HepG2 (cell line): Measurements from ENCODE around the gene DDOST. TPM values are rescaled to one million over a fixed set of nuclear protein-coding genes. Genes with fewer than 3 reads are reported as not detected.

Source experiments
- ARNTL ChIP-seq: sonication (generic); formaldehyde crosslinking; IDR thresholded peaks from 2 replicates; pipeline ENCODE4 v1.4.0; 2020; ENCODE audit warnings: mild to moderate bottlenecking, missing genetic modification reagents
- CENPT ChIP-seq: sonication (generic); formaldehyde crosslinking; IDR thresholded peaks from 2 replicates; pipeline ENCODE4 v1.8.0; 2022; ENCODE audit warnings: low read depth, mild to moderate bottlenecking, moderate library complexity, missing genetic modification reagents
- CENPX ChIP-seq: sonication (generic); formaldehyde crosslinking; IDR thresholded peaks from 2 replicates; pipeline ENCODE4 v1.9.0; 2021; ENCODE audit warnings: mild to moderate bottlenecking, missing genetic modification reagents, moderate library complexity
- ETS1 ChIP-seq: sonication (generic); formaldehyde crosslinking; IDR thresholded peaks from 2 replicates; pipeline ENCODE4 v1.4.0; 2020; ENCODE audit warnings: missing genetic modification reagents
- FOXO4 ChIP-seq: sonication (generic); formaldehyde crosslinking; conservative IDR thresholded peaks from 2 replicates; pipeline ENCODE4 v1.8.1; 2023; ENCODE audit warnings: missing genetic modification reagents
- GABPA ChIP-seq, 2 experiments: IDR thresholded peaks; 2 replicates each; pipeline ENCODE4 v1.6.1; 2011 to 2016; ENCODE audit warnings: low read depth in 2 of 2, low read length in 1 of 2, missing biosample characterization in 1 of 2, missing genetic modification characterization in 1 of 2
- GATAD1 ChIP-seq: IDR thresholded peaks from 2 replicates; pipeline ENCODE4 v1.6.1; 2016; ENCODE audit warnings: missing genetic modification reagents, missing compliant biosample characterization
- HDAC2 ChIP-seq: sonication (generic); formaldehyde crosslinking; IDR thresholded peaks from 2 replicates; pipeline ENCODE4 v1.4.0; 2020; ENCODE audit warnings: missing genetic modification reagents
- NFKBIZ ChIP-seq: IDR thresholded peaks from 2 replicates; pipeline ENCODE4 v1.6.1; 2018; ENCODE audit warnings: missing genetic modification reagents, missing compliant biosample characterization
- PHF20 ChIP-seq: sonication (generic); formaldehyde crosslinking; IDR thresholded peaks from 2 replicates; pipeline ENCODE4 v1.5.0; 2020; ENCODE audit warnings: mild to moderate bottlenecking, missing genetic modification reagents
- POLR2AphosphoS2 ChIP-seq: IDR thresholded peaks from 2 replicates; pipeline ENCODE4 v1.6.1; 2011; ENCODE audit warnings: low read depth, low read length, improper control_type of control experiment
- RBM39 ChIP-seq: fragments of 200-400 bp; formaldehyde crosslinking; IDR thresholded peaks from one replicate; pipeline ENCODE4 v1.6.1; 2018; ENCODE audit warnings: antibody characterized with exemption, mild to moderate bottlenecking, low read depth, low read length; ENCODE audit not compliant: poor library complexity, severe bottlenecking
- RXRB ChIP-seq: IDR thresholded peaks from 2 replicates; pipeline ENCODE4 v1.6.1; 2016; ENCODE audit warnings: borderline replicate concordance, missing genetic modification reagents, missing compliant biosample characterization
- SAP130 ChIP-seq: IDR thresholded peaks from 2 replicates; pipeline ENCODE4 v1.6.1; 2016; ENCODE audit warnings: low read depth
- SKI ChIP-seq: fragments of 450-650 bp; IDR thresholded peaks from one replicate; pipeline ENCODE4 v1.6.1; 2018; ENCODE audit warnings: mild to moderate bottlenecking; ENCODE audit not compliant: partially characterized antibody
- SNAPC2 ChIP-seq: sonication (generic); formaldehyde crosslinking; IDR thresholded peaks from 2 replicates; pipeline ENCODE4 v1.8.1; 2022; ENCODE audit warnings: mild to moderate bottlenecking, missing genetic modification reagents
- SP2 ChIP-seq: sonication (generic); formaldehyde crosslinking; IDR thresholded peaks from 2 replicates; pipeline ENCODE4 v1.5.1; 2020; ENCODE audit warnings: mild to moderate bottlenecking, missing genetic modification reagents
- THAP7 ChIP-seq: sonication (generic); formaldehyde crosslinking; IDR thresholded peaks from 2 replicates; pipeline ENCODE4 v1.8.1; 2023; ENCODE audit warnings: mild to moderate bottlenecking, missing genetic modification reagents
- ZBTB39 ChIP-seq: sonication (generic); formaldehyde crosslinking; IDR thresholded peaks from 2 replicates; pipeline ENCODE4 v1.5.0; 2020; ENCODE audit warnings: missing genetic modification reagents
- ZFY ChIP-seq: sonication (generic); formaldehyde crosslinking; IDR thresholded peaks from 2 replicates; pipeline ENCODE4 v1.4.0; 2020; ENCODE audit warnings: missing genetic modification reagents
- ZMAT5 ChIP-seq: sonication (generic); formaldehyde crosslinking; IDR thresholded peaks from 2 replicates; pipeline ENCODE4 v1.5.0; 2020; ENCODE audit warnings: mild to moderate bottlenecking, low read depth, missing genetic modification reagents, borderline replicate concordance
- ZNF446 ChIP-seq: sonication (generic); formaldehyde crosslinking; IDR thresholded peaks from 2 replicates; pipeline ENCODE4 v1.5.0; 2020; ENCODE audit warnings: mild to moderate bottlenecking, missing genetic modification reagents
- ZNF543 ChIP-seq: sonication (generic); formaldehyde crosslinking; IDR thresholded peaks from 2 replicates; pipeline ENCODE4 v1.4.0; 2020; ENCODE audit warnings: mild to moderate bottlenecking, missing genetic modification reagents
- ZNF678 ChIP-seq: sonication (generic); formaldehyde crosslinking; IDR thresholded peaks from 2 replicates; pipeline ENCODE4 v1.4.0; 2020; ENCODE audit warnings: mild to moderate bottlenecking, missing genetic modification reagents
- polyA plus RNA-seq, 8 experiments: library from polyadenylated mRNA; depleted of rRNA in 3 of 8; stranded (reverse) in 7 of 8; unstranded in 1 of 8; fragments of >200 nt; fragmentation: Illumina TruSeq in 4 of 8; extraction: Trizol in 4 of 8; gene quantifications; 2 replicates each; pipeline versions ENCODE4 v1.2.1 to v1.2.3, GENCODE V29; 2011 to 2016; ENCODE audit warnings: low read depth in 4 of 8, missing spikeins in 1 of 8, mixed read lengths in 1 of 8; ENCODE audit not compliant: insufficient read depth in 1 of 8
- total RNA-seq, 5 experiments: library from RNA; depleted of rRNA; stranded (reverse); fragments of >200 nt; fragmentation: Illumina TruSeq; extraction: Trizol; gene quantifications; 2 replicates each; pipeline ENCODE4 v1.2.3, GENCODE V29; 2016; ENCODE audit warnings: low read depth in 1 of 5

Gene DDOST
- total and polyA plus RNA-seq, 2 of the 13 experiments (the other 11 are each of a cell fraction or from before 2014, with no cell fraction given), result 335 to 494 TPM

GRCh38 chr1:20661207-20662109 is at the start of gene DDOST (continued):
- peak; percentile 62; the same call in 1 of the 2 replicates for TF ChIP-seq HDAC2 (CRISPR knock-in tag)
- TF ChIP-seq RBM39, result no peak
- TF ChIP-seq PHF20 (CRISPR knock-in tag), result peak; percentile 98
- TF ChIP-seq ZBTB39 (CRISPR knock-in tag), result no peak
- peak; percentile 91; the same call in 1 of the 2 replicates for TF ChIP-seq SNAPC2 (CRISPR knock-in tag)
- no peak for TF ChIP-seq CENPX (CRISPR knock-in tag)
- 0 out of 2 replicates have a peak, but pooled peaks have one; percentile 43 for TF ChIP-seq CENPT (CRISPR knock-in tag)
- peak; percentile 40 for TF ChIP-seq SKI
- TF ChIP-seq SP2 (CRISPR knock-in tag), result peak; percentile 99
- TF ChIP-seq ZNF678 (CRISPR knock-in tag), result peak; percentile 48; the same call in 1 of the 2 replicates
- peak; percentile 93 for TF ChIP-seq GABPA (IDR thresholded peaks at IDR 0.05; ENCODE audit: low read depth, low read length)
- peak; percentile 99 for TF ChIP-seq GABPA (CRISPR knock-in tag; IDR thresholded peaks at IDR 0.05; ENCODE audit: low read depth)
- no peak for TF ChIP-seq POLR2AphosphoS2
- TF ChIP-seq ZMAT5 (CRISPR knock-in tag), result no peak
- peak; percentile 25; the same call in 1 of the 2 replicates for TF ChIP-seq ZNF543 (CRISPR knock-in tag)
- TF ChIP-seq NFKBIZ (CRISPR knock-in tag), result no peak
- TF ChIP-seq ARNTL (CRISPR knock-in tag), result peak; percentile 41; the same call in 1 of the 2 replicates
- TF ChIP-seq ZFY, result peak; percentile 91
- TF ChIP-seq FOXO4 (CRISPR knock-in tag), result peak; percentile 91; the same call in 1 of the 2 replicates
- peak; percentile 95 for TF ChIP-seq GATAD1 (CRISPR knock-in tag)
- TF ChIP-seq ETS1, result no peak
- TF ChIP-seq ZNF446 (CRISPR knock-in tag), result peak; percentile 31
- 0 out of 2 replicates have a peak, but pooled peaks have one; percentile 23 for TF ChIP-seq RXRB (CRISPR knock-in tag)
- TF ChIP-seq THAP7 (CRISPR knock-in tag), result peak; percentile 68; the same call in 1 of the 2 replicates
- TF ChIP-seq SAP130 (CRISPR knock-in tag), result peak; percentile 97
